Measurements from ENCODE around the gene BMP10. TPM values are rescaled to one million over a fixed set of nuclear protein-coding genes. Genes with fewer than 3 reads are reported as not detected.

The BMP10 gene
- total and polyA plus RNA-seq, 9 donors, result not detected

GRCh38 chr2:68849579-68850030 is 21.6 kb downstream of the BMP10 start:
- intact Hi-C loops (cut with DNase I), result no loop called here
- WGBS, 3 donors, result 59 to 67% (median 65%) methylated on average over 4 of the region's 4 CpGs
- no peak for DNase-seq
- Histone ChIP-seq H3K4me1 (ENCODE audit: insufficient read depth) (no peaks in the 10 kb centered on the region), H3K27ac (no peak overlapping the region), H3K36me3 (no peaks in the 10 kb centered on the region), H3K27me3 (no peaks in the 10 kb centered on the region), H3K9me3 (no peaks in the 10 kb centered on the region), H3K4me3 (no peak overlapping the region)
- no peak for TF ChIP-seq EP300 (IDR thresholded peaks at IDR 0.05)
- no peak for TF ChIP-seq POLR2A (IDR thresholded peaks at IDR 0.05)
- no peak for TF ChIP-seq CTCF (IDR thresholded peaks at IDR 0.05)

DNA sequence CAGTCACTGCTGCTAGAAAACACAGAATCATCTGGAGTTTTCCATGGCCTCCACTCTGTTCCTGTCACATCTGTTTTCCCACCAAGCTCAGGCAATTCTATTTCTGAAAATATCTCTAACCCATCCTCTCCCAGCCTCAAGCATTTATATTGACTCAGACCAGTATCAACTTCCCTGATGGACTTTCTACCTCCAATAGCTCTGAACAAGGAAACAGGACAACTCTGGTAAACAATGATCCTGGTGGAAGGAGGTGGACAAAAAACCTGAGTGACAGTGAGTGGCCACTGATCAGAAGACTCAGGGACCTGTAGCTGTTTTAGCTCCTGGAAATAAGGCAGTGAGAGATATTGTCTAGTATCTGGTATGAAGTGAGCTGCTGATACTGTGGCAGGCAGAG is 23.4 kb downstream of the BMP10 start:
- DNase-seq, result no peak
- H3K4me1 ChIP-seq (ENCODE audit: insufficient read depth), result no peaks in the 10 kb centered on the region
- H3K27me3 ChIP-seq, result no peaks in the 10 kb centered on the region
- no peaks in the 10 kb centered on the region for H3K9me3 ChIP-seq
- intact Hi-C loops (cut with DNase I), result no loop called here
- no peaks in the 10 kb centered on the region for H3K36me3 ChIP-seq
- H3K27ac ChIP-seq, result no peak overlapping the region
- TF ChIP-seq CTCF (IDR thresholded peaks at IDR 0.05) (no peak), POLR2A (IDR thresholded peaks at IDR 0.05) (no peak), EP300 (IDR thresholded peaks at IDR 0.05) (no peak)
- no peak overlapping the region for H3K4me3 ChIP-seq

DNA sequence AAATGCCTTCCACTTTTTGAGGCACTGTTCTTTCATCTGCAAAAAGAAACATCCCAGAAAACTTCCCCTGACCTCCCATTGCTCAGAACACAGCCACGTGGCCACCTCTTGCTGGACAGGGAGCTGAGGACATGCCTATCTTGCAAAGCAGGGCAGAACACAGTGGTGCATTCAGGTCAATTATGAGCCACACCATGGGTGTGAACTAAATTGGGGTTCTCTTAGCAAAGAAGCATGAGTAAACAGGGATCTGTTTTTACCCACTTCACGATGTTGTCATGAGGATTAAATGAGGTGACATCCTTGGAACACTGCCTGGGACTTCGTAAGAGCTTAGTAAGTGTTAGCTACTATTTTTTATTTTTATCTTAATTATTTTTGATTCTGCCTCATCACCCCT is 25.1 kb downstream of the BMP10 start:
- H3K4me3 ChIP-seq, result no peak overlapping the region
- no peaks in the 10 kb centered on the region for H3K9me3 ChIP-seq
- no peak overlapping the region for H3K27ac ChIP-seq
- DNase-seq, result no peak
- H3K4me1 ChIP-seq (ENCODE audit: insufficient read depth), result no peaks in the 10 kb centered on the region
- no peaks in the 10 kb centered on the region for H3K36me3 ChIP-seq
- TF ChIP-seq POLR2A (IDR thresholded peaks at IDR 0.05) (no peak), CTCF (IDR thresholded peaks at IDR 0.05) (no peak), EP300 (IDR thresholded peaks at IDR 0.05) (no peak)
- WGBS, 3 donors, result 69 to 85% (median 73%) methylated on average over 3 of the region's 3 CpGs
- intact Hi-C loops (cut with DNase I), result no loop called here
- no peaks in the 10 kb centered on the region for H3K27me3 ChIP-seq

DNA sequence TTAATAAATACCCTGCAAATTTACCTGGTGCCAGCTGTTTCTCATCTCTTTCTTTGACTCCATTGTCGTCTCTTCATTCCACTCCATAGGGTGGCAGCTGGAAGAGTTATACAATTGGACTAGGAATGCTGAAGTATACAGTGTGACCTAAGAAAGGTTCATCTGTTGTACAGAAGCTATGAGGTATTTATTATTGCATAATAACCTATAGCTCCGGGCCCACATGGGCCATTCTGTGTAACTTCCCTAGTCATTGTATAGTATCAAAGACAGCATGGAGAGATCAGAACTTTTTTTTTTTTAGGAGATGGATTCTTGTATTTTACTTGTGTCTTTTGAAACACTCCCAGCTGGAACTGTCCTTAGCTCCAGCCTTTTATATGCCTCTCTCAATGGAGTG is 26.2 kb downstream of the BMP10 start:
- DNase-seq, result no peak
- H3K4me3 ChIP-seq, result no peak overlapping the region
- TF ChIP-seq POLR2A (IDR thresholded peaks at IDR 0.05) (no peak), CTCF (IDR thresholded peaks at IDR 0.05) (no peak), EP300 (IDR thresholded peaks at IDR 0.05) (no peak)
- no peaks in the 10 kb centered on the region for H3K9me3 ChIP-seq
- H3K27ac ChIP-seq, result no peak overlapping the region
- no peaks in the 10 kb centered on the region for H3K27me3 ChIP-seq
- no peaks in the 10 kb centered on the region for H3K4me1 ChIP-seq (ENCODE audit: insufficient read depth)
- no peaks in the 10 kb centered on the region for H3K36me3 ChIP-seq
- intact Hi-C loops (cut with DNase I), result no loop called here
- 89 to 96% (median 92%) methylated on average over 2 of the region's 2 CpGs for WGBS, 3 donors

Measured in ovary (tissue), 9 donors.